ENCODE data around the gene USP3. TPM values are rescaled to one million over a fixed set of nuclear protein-coding genes. Genes with fewer than 3 reads are reported as not detected.
"Not testable (repeated sequence)": the region's sequence is repeated elsewhere in the genome, so short reads cannot be mapped to it uniquely, and the experiment has no call there.

USP3 gene
- total and polyA plus RNA-seq, 2 of the 4 experiments (the other 2 are of a cell fraction): 17.3 to 52.3 TPM

DNA sequence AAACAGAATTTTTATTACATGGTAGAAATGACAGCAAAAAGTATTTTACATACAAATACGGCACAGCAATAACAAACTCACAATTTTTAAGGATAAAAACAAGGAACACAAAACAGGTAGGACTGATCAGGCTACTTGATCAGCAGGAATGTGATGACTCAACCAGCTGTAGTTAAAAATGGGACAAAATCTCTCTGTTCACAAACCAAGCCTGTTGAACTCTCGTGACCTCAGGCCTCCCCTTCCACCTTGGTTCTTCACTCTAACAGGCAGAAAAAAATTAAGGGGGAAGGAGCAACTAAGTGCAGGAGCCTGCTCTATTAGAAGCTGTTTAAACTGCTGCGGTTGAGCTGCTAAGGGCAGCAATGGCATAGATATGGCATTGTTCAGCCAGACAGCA, 111.5 kb downstream of the USP3 start:
- H3K23ac ChIP-seq (ENCODE audit: low read depth, low read length): no peak overlapping the region
- no peak overlapping the region for H3K4me3 ChIP-seq (ENCODE audit: insufficient read depth, low read depth, low read length)
- H3K36me3 ChIP-seq (ENCODE audit: control insufficient read depth, insufficient read depth, low read length): peaks cover 19% of the 10 kb centered on the region
- intact Hi-C loops (cut with micrococcal nuclease): no loop called here
- no peak overlapping the region for H4K91ac ChIP-seq (ENCODE audit: insufficient read depth, low read depth, low read length)
- in situ Hi-C loops (cut with MboI; ENCODE audit: low sequenced_read_pairs): no loop called here
- POLR2A ChIA-PET (ENCODE audit: unreplicated experiment): no interaction called here
- H4K8ac ChIP-seq (ENCODE audit: low read depth in 2 of 2, low read length in 2 of 2): no peak overlapping the region
- dilution Hi-C loops (cut with HindIII; ENCODE audit: low sequenced_read_pairs, unreplicated experiment): no loop called here
- ATAC-seq (ENCODE audit: low read depth): no peak
- H3K9ac ChIP-seq (ENCODE audit: low read depth, low read length): no peak overlapping the region
- WGBS, 2 experiments (ENCODE audit: extremely low coverage in 2 of 2, insufficient read length in 1 of 2): 100% methylated on average over 1 of the region's 3 CpGs; no CpG with 5 or more reads in 1 of the 2 experiments
- H3K79me1 ChIP-seq (ENCODE audit: low read depth in 1 of 2, low read length in 2 of 2): no peaks in the 10 kb centered on the region
- H3K27ac ChIP-seq (ENCODE audit: insufficient read depth, low read length): no peak overlapping the region
- no peak overlapping the region for H3K56ac ChIP-seq (ENCODE audit: extremely low read depth, insufficient read depth, low read length)
- DNase-seq: no peak
- H3K27me3 ChIP-seq (ENCODE audit: control insufficient read depth, insufficient read depth, low read length): no peaks in the 10 kb centered on the region
- H2AK5ac ChIP-seq (ENCODE audit: low read depth, low read length): no peak overlapping the region
- H2BK20ac ChIP-seq (ENCODE audit: low read depth, low read length): no peak overlapping the region
- H2BK120ac ChIP-seq (ENCODE audit: low read depth, low read length): no peak overlapping the region
- H3K9me3 ChIP-seq (ENCODE audit: control insufficient read depth, insufficient read depth, low read length): no peaks in the 10 kb centered on the region
- no peak overlapping the region for H3K18ac ChIP-seq (ENCODE audit: low read depth, low read length)
- no peak for TF ChIP-seq NFE2L2 (IDR thresholded peaks at IDR 0.05; ENCODE audit: low read depth, low read length)
- no peak for TF ChIP-seq RCOR1 (IDR thresholded peaks at IDR 0.05; ENCODE audit: insufficient replicate concordance, low read length)
- TF ChIP-seq RAD21 (IDR thresholded peaks at IDR 0.05; ENCODE audit: low read length): no peak
- no peak for TF ChIP-seq SMC3 (IDR thresholded peaks at IDR 0.05; ENCODE audit: low read depth, low read length)
- no peak for TF ChIP-seq MAFK (IDR thresholded peaks at IDR 0.05; ENCODE audit: low read depth, low read length)
- TF ChIP-seq, protein P1, sequence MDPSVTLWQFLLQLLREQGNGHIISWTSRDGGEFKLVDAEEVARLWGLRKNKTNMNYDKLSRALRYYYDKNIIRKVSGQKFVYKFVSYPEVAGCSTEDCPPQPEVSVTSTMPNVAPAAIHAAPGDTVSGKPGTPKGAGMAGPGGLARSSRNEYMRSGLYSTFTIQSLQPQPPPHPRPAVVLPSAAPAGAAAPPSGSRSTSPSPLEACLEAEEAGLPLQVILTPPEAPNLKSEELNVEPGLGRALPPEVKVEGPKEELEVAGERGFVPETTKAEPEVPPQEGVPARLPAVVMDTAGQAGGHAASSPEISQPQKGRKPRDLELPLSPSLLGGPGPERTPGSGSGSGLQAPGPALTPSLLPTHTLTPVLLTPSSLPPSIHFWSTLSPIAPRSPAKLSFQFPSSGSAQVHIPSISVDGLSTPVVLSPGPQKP (IDR thresholded peaks at IDR 0.05; ENCODE audit: borderline replicate concordance, low read depth, low read length): no peak
- no peak for TF ChIP-seq MXI1 (IDR thresholded peaks at IDR 0.05; ENCODE audit: borderline replicate concordance, low read depth, low read length)
- no peak for TF ChIP-seq FOS (IDR thresholded peaks at IDR 0.05; ENCODE audit: low read depth, low read length)
- no peak for TF ChIP-seq BHLHE40 (IDR thresholded peaks at IDR 0.05; ENCODE audit: low read depth, low read length)
- TF ChIP-seq RFX5 (IDR thresholded peaks at IDR 0.05; ENCODE audit: low read depth, low read length): no peak
- no peak overlapping the region for H2AK9ac ChIP-seq (replicated peaks; ENCODE audit: low read depth, low read length, poor library complexity)
- H3K4me1 ChIP-seq (ENCODE audit: control insufficient read depth, insufficient read depth, low read length): no peaks in the 10 kb centered on the region; the same call in 1 of the 2 replicates
- H3K14ac ChIP-seq (replicated peaks; ENCODE audit: low read depth, low read length): no peak overlapping the region
- H4K5ac ChIP-seq (ENCODE audit: low read depth, low read length): no peak overlapping the region
- no peak overlapping the region for H2AFZ ChIP-seq (replicated peaks; ENCODE audit: low read length, poor library complexity)
- BruUV-seq (replicated peaks): no TSS peak
- H4K20me1 ChIP-seq (ENCODE audit: insufficient read depth, low read length): no peaks in the 10 kb centered on the region
- H2BK15ac ChIP-seq (ENCODE audit: low read depth, low read length): no peak overlapping the region
- no peak overlapping the region for H2BK5ac ChIP-seq (ENCODE audit: low read depth, low read length, poor library complexity, severe bottlenecking)
- no peaks in the 10 kb centered on the region for H3K9me1 ChIP-seq (ENCODE audit: insufficient read depth, low read length)
- no peak overlapping the region for H3K4me2 ChIP-seq (ENCODE audit: low read depth, low read length)
- CTCF ChIA-PET: no interaction called here
- no peak overlapping the region for H3K4ac ChIP-seq (ENCODE audit: low read depth, low read length)

DNA sequence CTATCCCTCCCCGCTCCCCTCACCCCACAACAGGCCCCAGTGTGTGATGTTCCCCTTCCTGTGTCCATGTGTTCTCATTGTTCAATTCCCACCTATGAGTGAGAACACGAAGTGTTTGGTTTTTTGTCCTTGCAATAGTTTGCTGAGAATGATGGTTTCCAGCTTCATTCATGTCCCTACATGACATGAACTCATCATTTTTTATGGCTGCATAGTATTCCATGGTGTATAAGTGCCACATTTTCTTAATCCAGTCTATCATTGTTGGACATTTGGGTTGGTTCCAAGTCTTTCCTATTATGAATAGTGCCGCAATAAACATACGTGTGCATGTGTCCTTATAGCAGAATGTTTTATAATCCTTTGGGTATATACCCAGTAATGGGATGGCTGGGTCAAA, 112.8 kb downstream of the USP3 start:
- H4K8ac ChIP-seq (ENCODE audit: low read depth in 2 of 2, low read length in 2 of 2); intact Hi-C loops (cut with micrococcal nuclease); H2AK9ac ChIP-seq (replicated peaks; ENCODE audit: low read depth, low read length, poor library complexity); H3K18ac ChIP-seq (ENCODE audit: low read depth, low read length); H3K79me1 ChIP-seq (ENCODE audit: low read depth in 1 of 2, low read length in 2 of 2); in situ Hi-C loops (cut with MboI; ENCODE audit: low sequenced_read_pairs); H2BK120ac ChIP-seq (ENCODE audit: low read depth, low read length); H3K27ac ChIP-seq (ENCODE audit: insufficient read depth, low read length); DNase-seq; H3K56ac ChIP-seq (ENCODE audit: extremely low read depth, insufficient read depth, low read length); H3K4ac ChIP-seq (ENCODE audit: low read depth, low read length); H3K9ac ChIP-seq (ENCODE audit: low read depth, low read length); H3K9me3 ChIP-seq (ENCODE audit: control insufficient read depth, insufficient read depth, low read length); H3K4me1 ChIP-seq (ENCODE audit: control insufficient read depth, insufficient read depth, low read length); H3K9me1 ChIP-seq (ENCODE audit: insufficient read depth, low read length); dilution Hi-C loops (cut with HindIII; ENCODE audit: low sequenced_read_pairs, unreplicated experiment); H4K20me1 ChIP-seq (ENCODE audit: insufficient read depth, low read length); H2BK15ac ChIP-seq (ENCODE audit: low read depth, low read length); POLR2A ChIA-PET (ENCODE audit: unreplicated experiment); H3K27me3 ChIP-seq (ENCODE audit: control insufficient read depth, insufficient read depth, low read length); BruUV-seq (replicated peaks); H3K4me3 ChIP-seq (ENCODE audit: insufficient read depth, low read depth, low read length); H2BK5ac ChIP-seq (ENCODE audit: low read depth, low read length, poor library complexity, severe bottlenecking); H3K23ac ChIP-seq (ENCODE audit: low read depth, low read length); H3K4me2 ChIP-seq (ENCODE audit: low read depth, low read length); CTCF ChIA-PET; H3K14ac ChIP-seq (replicated peaks; ENCODE audit: low read depth, low read length); H2BK20ac ChIP-seq (ENCODE audit: low read depth, low read length); H2AK5ac ChIP-seq (ENCODE audit: low read depth, low read length); ATAC-seq (ENCODE audit: low read depth); H2AFZ ChIP-seq (replicated peaks; ENCODE audit: low read length, poor library complexity); H4K5ac ChIP-seq (ENCODE audit: low read depth, low read length); H4K91ac ChIP-seq (ENCODE audit: insufficient read depth, low read depth, low read length): not testable (repeated sequence)
- peaks cover 14% of the 10 kb centered on the region for H3K36me3 ChIP-seq (ENCODE audit: control insufficient read depth, insufficient read depth, low read length)
- no CpG with 5 or more reads among the region's 4 CpGs for WGBS, 2 experiments (ENCODE audit: extremely low coverage in 2 of 2, insufficient read length in 1 of 2)
